HG03196 (cell line): ENCODE data around the gene CIBAR2.

Source experiments
- ATAC-seq: cut with Tn5 transposase; IDR thresholded peaks from one replicate; pipeline ENCODE4 v1.9.1; 2021; ENCODE audit not compliant: unreplicated experiment

Gene CIBAR2

GRCh38 chr16:85112364-85112763, at the start of gene CIBAR2:
Gene CIBAR2, minus strand, starts transcription at chr16:85112472. Its CDS starts 120 bp downstream, at chr16:85112352.
- no peak for ATAC-seq

GRCh38 chr16:85159179-85159980, 47.1 kb upstream of the CIBAR2 start:
- no peak for ATAC-seq

GRCh38 chr16:85158743-85159178, 46.5 kb upstream of the CIBAR2 start:
- ATAC-seq = no peak

GRCh38 chr16:85157813-85158742, 45.8 kb upstream of the CIBAR2 start:
- ATAC-seq = no peak

- ATAC-seq = no peak
These were observed 45.1 kb upstream of the CIBAR2 start for GRCh38 chr16:85157372-85157771.

GRCh38 chr16:85156869-85157268, 44.6 kb upstream of the CIBAR2 start:
- no peak for ATAC-seq

GRCh38 chr16:85156440-85156839, 44.2 kb upstream of the CIBAR2 start:
- ATAC-seq = no peak

- no peak for ATAC-seq
These were observed 41.4 kb upstream of the CIBAR2 start for GRCh38 chr16:85153656-85154091.

- ATAC-seq = no peak
These were observed 40.8 kb upstream of the CIBAR2 start for GRCh38 chr16:85153046-85153445.

- ATAC-seq = no peak
These were observed 40.2 kb upstream of the CIBAR2 start for GRCh38 chr16:85152414-85153030.

- ATAC-seq = no peak
These were observed 39.5 kb upstream of the CIBAR2 start for GRCh38 chr16:85151603-85152413.

- ATAC-seq = no peak
These were observed 38.9 kb upstream of the CIBAR2 start for GRCh38 chr16:85151079-85151602.

- no peak for ATAC-seq
These were observed 38.2 kb upstream of the CIBAR2 start for GRCh38 chr16:85150331-85150940.

- no peak for ATAC-seq
These were observed 37.5 kb upstream of the CIBAR2 start for GRCh38 chr16:85149776-85150175.

- no peak for ATAC-seq
These were observed 36.7 kb upstream of the CIBAR2 start for GRCh38 chr16:85148931-85149330.

- no peak for ATAC-seq
These were observed 34.8 kb upstream of the CIBAR2 start for GRCh38 chr16:85146922-85147651.

- ATAC-seq = no peak
These were observed 34.2 kb upstream of the CIBAR2 start for GRCh38 chr16:85146532-85146797.

- ATAC-seq = no peak
These were observed 33.7 kb upstream of the CIBAR2 start for GRCh38 chr16:85145734-85146531.

GRCh38 chr16:85145188-85145587, 32.9 kb upstream of the CIBAR2 start:
- ATAC-seq = no peak
